Measurements from ENCODE around the gene SSH3.
A peak's percentile ranks its signal among the peaks of the same experiment; 100 is the strongest.

The SSH3 gene

DNA sequence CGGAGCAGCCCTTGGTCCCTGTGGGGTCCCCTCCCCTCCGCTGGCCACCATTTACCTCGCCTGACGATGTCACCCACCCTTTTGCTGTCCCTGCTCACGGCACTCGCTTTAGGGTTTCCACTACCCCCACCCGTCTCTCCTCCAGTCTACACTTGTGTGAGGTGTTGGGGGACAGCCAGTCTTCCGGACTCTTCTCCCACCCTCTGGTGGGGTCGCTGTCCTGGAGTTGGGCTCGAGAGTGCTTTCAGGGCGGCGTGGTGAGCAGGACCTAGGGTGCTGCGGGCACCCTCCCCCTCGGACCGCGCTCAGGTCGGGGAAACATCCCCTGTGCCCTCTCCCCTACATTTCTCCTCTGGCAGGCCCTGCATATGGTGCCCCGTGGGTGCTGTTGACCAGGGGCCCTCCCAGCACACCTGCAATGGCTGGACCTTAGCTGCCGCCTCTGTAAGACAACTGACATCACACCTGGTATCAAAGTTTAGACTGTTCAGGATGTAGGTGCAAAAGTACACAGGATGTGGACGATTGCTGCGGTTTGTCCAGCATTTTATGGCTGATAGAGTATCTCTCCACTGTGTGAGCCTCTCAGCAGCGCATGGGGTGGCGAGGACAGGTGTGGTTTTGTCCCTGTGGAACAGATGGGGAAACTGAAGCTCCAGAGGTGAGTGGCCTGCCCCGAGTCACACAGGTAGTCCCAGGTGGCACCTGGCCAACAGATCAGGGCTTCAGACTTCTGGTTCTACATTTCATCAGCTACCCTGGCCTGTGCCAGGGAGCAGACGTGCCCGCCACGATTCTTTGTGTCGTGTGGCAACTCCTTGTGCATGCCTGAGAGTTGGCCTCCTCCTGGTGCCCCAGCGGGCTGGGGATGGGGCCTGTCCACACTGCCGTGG is 35.9 kb upstream of the SSH3 start:
- DNase-seq (ENCODE audit: low read depth in 2 of 2, low spot score in 1 of 2): no peak

- DNase-seq (ENCODE audit: low read depth in 2 of 2, low spot score in 1 of 2): no peak
Observed at GRCh38 chr11:67268081-67268961, 35.0 kb upstream of the SSH3 start.

- DNase-seq (ENCODE audit: low read depth in 2 of 2, low spot score in 1 of 2): no peak
Observed at GRCh38 chr11:67268962-67269268, 34.4 kb upstream of the SSH3 start.

DNA sequence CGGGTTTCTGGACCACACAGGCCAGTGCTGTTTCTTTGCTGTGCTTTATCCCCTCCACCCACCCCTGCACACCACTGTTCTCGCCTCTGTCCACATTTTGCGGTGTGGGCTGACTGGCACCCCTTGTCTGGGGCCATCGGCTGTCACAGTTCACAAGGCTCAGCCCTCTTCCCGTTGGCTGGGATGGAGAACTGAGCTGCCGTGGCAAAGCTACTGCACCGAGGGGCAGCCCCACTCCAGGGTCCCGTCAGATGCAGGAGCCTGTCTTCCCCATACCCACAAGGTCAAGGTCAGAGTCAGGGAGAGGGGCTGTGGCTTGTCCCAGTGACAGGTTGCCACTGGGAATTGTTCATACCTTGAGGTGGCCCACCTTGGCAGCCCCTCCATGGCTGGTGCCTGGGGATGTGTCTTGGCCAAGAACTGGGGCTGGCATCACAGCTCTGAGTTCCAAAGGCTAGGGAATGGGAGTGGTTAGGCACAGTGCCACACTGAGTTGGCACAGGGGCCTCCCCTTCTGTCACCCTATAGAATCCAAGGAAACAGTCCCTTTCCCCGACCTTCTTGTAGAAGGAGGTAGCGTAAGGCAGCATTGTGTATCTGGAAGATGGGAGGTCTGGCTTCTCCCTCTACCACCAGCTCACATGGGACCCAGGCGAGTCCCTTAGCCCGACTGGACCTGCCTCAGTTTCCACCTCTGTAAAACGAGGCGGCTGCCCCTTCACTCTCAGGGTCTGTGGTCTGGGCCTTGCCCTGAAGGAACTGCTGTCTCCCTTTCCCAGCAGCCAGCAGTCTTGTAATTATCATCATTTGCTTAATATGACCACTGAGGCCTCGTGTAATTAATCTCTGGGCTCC is 33.7 kb upstream of the SSH3 start:
- no peak for DNase-seq (ENCODE audit: low read depth in 2 of 2, low spot score in 1 of 2)

DNA sequence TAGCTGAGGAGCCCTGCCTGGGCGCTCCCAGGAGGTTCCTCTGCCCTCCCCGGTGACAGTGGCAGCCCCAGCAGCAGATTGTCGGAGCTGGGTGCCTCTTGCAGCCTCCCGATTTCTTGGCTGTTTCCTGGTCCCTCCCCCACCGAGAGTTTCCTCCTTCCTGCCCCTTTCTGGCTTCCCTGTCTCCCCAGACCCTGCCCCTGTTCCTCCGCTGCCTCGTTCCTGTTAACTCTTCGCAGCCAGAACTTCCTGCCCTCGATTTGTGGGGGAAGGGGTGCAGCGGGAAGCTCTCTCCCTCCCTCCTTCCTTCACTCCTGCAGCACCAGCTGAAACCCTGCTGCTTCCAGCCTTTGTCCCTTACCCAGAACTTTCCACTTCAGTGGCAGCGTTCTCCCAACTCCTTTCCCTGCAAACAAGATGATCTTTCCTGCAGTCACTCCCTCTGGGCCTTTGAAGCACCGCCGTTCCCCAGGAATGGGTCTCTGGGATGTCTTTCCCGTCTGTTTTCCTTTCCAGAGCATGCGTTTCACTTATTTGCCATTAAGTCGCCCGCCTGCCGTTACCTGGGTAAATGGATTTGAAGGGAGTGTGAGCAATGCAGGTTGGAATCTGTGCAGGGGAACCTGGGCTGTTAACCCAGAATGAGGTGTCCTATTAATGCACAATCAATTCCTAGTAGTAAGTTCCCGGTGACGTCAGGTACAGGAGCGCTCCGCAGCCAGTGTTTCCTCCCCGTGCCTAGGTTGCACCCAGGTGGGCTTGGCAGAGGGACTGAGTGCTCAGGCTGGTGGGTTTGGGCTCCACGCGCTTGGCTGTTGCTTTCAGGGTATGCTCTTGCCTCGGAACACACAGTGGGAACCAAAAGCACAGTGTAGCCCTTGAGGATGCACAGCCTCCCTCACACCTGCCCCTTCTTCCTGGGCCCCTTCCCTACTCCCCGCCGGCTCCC is 32.8 kb upstream of the SSH3 start:
- DNase-seq (ENCODE audit: low read depth in 2 of 2, low spot score in 1 of 2): no peak

DNA sequence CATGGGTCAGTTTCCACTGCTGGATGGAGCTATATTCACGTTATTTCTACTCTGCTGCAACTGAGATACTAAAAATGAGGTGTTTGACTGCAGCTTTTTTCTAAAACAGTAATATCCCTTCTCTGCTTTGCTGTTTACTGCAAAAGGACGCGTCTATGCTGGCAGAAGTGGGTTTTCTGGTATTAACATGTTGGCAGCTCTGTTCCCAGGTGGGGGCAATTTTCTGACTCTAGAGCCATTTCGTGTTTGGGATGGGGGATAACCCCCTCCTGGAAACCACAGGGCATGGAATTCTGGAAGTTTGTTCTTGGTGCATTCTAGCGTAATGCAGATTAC is 32.2 kb upstream of the SSH3 start:
- no peak for DNase-seq (ENCODE audit: low read depth in 2 of 2, low spot score in 1 of 2)

DNA sequence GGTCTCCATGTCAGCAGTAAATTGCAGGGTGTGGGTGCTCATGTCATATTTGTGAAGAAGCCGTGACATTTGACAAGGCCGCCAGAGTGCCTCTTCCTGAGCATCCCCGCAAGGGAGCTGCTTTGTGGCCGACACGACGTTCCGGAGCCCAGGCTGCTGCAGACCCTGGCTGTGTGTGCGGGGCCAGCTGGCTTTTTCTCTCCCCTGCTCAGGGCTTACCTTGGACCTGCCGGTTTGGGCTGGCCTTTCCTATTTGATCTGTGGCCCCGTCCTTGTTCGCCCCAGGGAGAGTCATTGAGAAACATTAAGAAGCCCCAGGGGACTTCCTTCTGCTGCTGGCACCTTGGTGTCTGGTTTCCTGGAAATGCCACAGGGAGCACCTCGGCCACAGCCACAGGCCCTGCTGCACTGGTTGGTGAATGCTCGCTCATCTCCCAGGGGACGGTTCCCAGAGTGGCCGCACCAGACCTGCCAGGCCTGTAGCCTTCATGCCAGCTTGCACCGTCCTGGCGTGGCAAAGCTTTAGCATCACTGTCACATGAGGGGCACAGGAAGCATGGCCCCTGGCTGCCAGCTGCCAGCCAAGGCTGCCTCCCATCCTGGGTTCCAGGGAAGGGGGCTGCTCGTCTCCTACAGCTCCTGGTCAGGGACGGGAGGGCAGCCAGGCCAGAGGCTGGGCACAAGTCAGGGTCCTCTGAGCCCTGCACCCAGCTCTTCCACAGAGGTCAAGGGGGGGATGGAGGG is 31.6 kb upstream of the SSH3 start:
- DNase-seq (ENCODE audit: low read depth in 2 of 2, low spot score in 1 of 2): no peak

- DNase-seq (ENCODE audit: low read depth in 2 of 2, low spot score in 1 of 2): no peak
Observed at GRCh38 chr11:67272327-67273259, 30.7 kb upstream of the SSH3 start.

DNA sequence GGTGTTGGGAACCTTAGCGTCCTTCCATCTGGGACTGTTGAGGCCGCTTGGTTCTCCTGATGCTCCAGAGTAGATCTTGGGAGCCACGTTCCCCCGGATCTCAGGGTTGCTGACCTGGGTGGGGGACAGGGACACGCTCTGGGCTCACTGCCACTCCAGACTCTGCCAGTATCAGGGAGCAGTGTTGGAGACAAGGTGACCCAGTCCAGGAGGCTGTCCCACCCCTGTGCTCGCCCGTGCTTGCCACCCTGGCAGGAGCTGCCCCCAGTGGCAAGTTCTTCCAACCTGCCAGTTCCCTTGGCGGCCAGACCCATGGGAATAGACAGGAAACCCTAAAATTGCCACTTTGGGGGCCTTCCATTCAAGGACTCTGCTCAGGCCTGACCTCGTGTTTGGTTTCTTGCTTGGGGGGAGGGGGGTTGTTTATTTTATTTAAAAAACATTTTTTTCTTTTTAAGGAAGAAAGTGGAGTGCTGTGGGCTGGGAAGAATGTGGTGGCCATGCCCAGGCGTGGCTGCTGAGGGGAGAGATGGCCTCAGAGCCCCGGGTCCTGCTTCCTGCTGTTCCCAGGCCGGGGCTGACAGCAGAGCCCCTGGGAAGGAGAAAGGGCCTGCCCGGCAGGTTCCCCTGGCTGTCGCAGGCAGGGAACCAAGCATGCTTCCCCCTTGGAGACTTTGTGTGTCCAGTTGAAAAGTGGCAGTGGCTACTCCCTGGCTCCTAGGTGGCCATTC is 29.9 kb upstream of the SSH3 start:
- DNase-seq (ENCODE audit: low read depth in 2 of 2, low spot score in 1 of 2): no peak

DNA sequence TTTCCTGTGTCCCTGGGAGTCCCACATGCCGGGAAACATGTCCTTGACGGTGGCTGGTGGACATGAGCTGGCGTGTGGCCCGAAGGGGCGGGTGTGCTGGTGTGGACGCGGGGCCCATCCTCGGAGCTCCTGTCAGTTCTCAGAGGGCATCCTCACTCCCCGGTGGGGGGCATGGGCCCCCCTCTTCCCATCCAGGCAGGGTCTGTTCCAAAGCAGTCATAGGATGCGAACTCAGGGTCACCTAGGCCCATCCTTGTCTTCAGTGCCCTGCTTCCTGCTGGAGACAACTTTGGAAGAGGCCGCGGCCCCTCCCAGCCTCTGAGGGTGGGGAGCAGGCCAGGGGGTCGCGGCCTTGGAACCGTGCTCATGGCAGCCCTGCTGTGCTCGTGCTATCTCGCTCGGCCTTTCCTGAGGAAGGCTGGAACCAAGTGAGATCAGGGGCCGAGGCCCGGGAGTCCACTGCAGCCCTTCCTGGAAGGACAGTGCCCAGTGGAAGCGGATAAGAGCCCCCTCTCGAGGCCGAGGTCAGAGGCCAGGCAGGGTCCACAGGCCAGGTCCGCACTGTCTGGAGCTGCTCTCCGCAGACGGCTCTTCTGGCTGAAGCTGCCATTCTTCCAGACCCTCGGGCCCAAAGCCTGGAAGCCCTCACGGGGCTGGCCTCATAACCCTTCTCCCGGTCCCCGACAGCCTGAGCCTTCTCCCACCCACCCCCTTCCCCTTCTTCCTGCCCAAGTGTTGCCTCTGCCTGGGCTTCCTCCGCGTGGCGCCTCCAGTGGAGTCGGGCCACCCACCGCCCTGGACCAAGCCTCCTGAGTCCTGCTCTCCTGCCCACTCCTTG is 28.3 kb upstream of the SSH3 start:
- no peak for DNase-seq (ENCODE audit: low read depth in 2 of 2, low spot score in 1 of 2)

DNA sequence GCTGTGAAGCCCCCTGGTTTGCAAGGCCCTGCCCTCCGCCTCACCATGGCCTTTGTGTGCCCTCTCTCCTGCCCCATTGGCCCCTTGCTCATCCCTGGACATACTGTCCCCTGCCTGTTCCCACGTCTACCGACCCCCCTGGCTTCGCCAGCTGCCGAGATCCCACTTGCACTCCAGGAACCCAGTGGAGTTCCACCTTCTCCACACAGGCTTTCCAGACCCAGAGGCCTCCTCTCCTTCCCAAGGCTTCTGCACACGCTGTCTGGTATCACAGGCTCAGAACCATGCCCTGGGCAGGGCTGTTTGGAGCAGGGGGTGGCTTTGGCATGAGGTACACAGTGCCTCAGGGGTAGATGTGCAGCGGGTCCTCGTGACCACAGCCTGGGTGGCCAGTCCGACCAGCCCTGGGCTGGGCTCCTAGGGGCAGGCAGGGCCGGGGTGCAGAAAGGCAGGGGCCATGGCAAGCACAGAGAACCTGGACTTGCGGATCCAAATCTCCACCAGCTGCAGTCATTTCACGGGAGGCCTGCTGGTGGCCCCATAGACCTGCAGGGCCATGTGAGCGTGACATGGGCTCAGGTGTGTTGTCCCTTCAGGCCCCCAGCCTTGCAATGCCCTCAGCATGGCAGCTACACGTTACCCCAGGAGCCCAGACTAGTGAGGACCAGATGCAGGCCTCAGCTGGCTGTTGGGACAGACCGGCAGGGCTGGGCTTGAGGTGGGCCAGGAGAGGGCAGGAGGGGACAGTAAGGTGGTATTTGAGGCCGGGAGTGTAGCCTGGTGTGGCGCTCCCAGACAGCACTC is 27.5 kb upstream of the SSH3 start:
- DNase-seq (ENCODE audit: low read depth in 2 of 2, low spot score in 1 of 2): no peak

GRCh38 chr11:67276781-67277230 is 26.5 kb upstream of the SSH3 start:
- no peak for DNase-seq (ENCODE audit: low read depth in 2 of 2, low spot score in 1 of 2)

GRCh38 chr11:67277231-67277961 is 25.9 kb upstream of the SSH3 start:
- peak; percentile 64 to 79 for DNase-seq (ENCODE audit: low read depth in 2 of 2, low spot score in 1 of 2)

GRCh38 chr11:67278135-67278938 is 25.0 kb upstream of the SSH3 start:
- DNase-seq (ENCODE audit: low read depth in 2 of 2, low spot score in 1 of 2): no peak

Data from stimulated activated CD8-positive, alpha-beta memory T cell treated with anti-CD3 and anti-CD28 coated beads, Interleukin-4, amount 100 ng/mL, for 4 hours (primary cell).